SU-DHL-6 (cell line): ENCODE results near the gene TOR1AIP1.

Source experiments
- H2AFZ ChIP-seq: fragments of 200-600 bp; sonication (generic); 2 replicates; pipeline ENCODE4 v1.6.1; 2014; ENCODE audit warnings: low read depth, mild to moderate bottlenecking, moderate library complexity, mixed read lengths, antibody characterized with exemption, low read length; ENCODE audit not compliant: severe bottlenecking
- H3F3A ChIP-seq: fragments of 200-600 bp; shearing (Covaris generic); 2 replicates; pipeline ENCODE4 v1.6.0; 2016; ENCODE audit warnings: antibody characterized with exemption, mild to moderate bottlenecking; ENCODE audit not compliant: insufficient read depth
- H3K27ac ChIP-seq: fragments of 200-600 bp; sonication (generic); 2 replicates; pipeline ENCODE4 v1.5.1; 2016; ENCODE audit warnings: low read depth, mild to moderate bottlenecking, low read length, moderate library complexity, mixed read lengths
- H3K27me3 ChIP-seq: fragments of 200-600 bp; sonication (generic), shearing (Covaris generic); 2 replicates; pipeline ENCODE4 v1.6.0; 2014; ENCODE audit warnings: mild to moderate bottlenecking, low read length
- H3K36me3 ChIP-seq: fragments of 200-600 bp; sonication (generic); 2 replicates; pipeline ENCODE4 v1.6.1; 2014; ENCODE audit warnings: mild to moderate bottlenecking, low read length, mixed read lengths
- H3K4me2 ChIP-seq: fragments of 300-600, 200-600 bp; shearing (Covaris generic), sonication (generic); 2 replicates; pipeline ENCODE4 v1.6.0; 2014; ENCODE audit warnings: low read length, low read depth, mild to moderate bottlenecking; ENCODE audit not compliant: poor library complexity, severe bottlenecking
- H3K4me3 ChIP-seq: fragments of 200-600 bp; sonication (generic); 2 replicates; pipeline ENCODE4 v1.5.1; 2014; ENCODE audit warnings: antibody characterized with exemption, low read length, mild to moderate bottlenecking, mixed read lengths; ENCODE audit not compliant: insufficient read depth, poor library complexity, severe bottlenecking
- H3K79me2 ChIP-seq: fragments of 200-600 bp; sonication (generic); 2 replicates; pipeline ENCODE4 v1.6.1; 2014; ENCODE audit warnings: mild to moderate bottlenecking, low read length, moderate library complexity; ENCODE audit not compliant: insufficient read depth
- H3K9ac ChIP-seq: fragments of 200-600 bp; sonication (generic); 2 replicates; pipeline ENCODE4 v1.7.0; 2014; ENCODE audit warnings: mild to moderate bottlenecking, low read length
- H3K9me2 ChIP-seq: fragments of 200-600 bp; sonication (generic); replicated peaks from 2 replicates; pipeline ENCODE4 v1.6.1; 2014; ENCODE audit warnings: low read length; ENCODE audit not compliant: insufficient read depth
- H3K9me3 ChIP-seq: fragments of 200-600 bp; sonication (generic); 2 replicates; pipeline ENCODE4 v1.6.1; 2014; ENCODE audit warnings: low read length, mixed read lengths; ENCODE audit not compliant: insufficient read depth
- H4K20me1 ChIP-seq: fragments of 200-600 bp; sonication (generic); 2 replicates; pipeline ENCODE4 v1.6.1; 2014; ENCODE audit warnings: low read depth, mild to moderate bottlenecking, antibody characterized with exemption, low read length, moderate library complexity, mixed read lengths
- EZH2phosphoT487 ChIP-seq: fragments of 200-600 bp; sonication (generic), shearing (Covaris generic); conservative IDR thresholded peaks from 2 replicates; pipeline ENCODE4 v1.6.1; 2018; ENCODE audit warnings: mild to moderate bottlenecking, antibody characterized with exemption, low read length, moderate library complexity, mixed read lengths
- TF ChIP-seq, protein P1 (sequence below): fragments of 200-600 bp; sonication (generic); IDR thresholded peaks from one replicate; pipeline ENCODE4 v1.5.1; 2017; ENCODE audit warnings: antibody characterized with exemption, mild to moderate bottlenecking, low read length, moderate library complexity; ENCODE audit not compliant: insufficient read depth, poor library complexity, severe bottlenecking

The TOR1AIP1 gene

GRCh38 chr1:179923029-179923428, 40.9 kb downstream of the TOR1AIP1 start:
- H3K79me2 ChIP-seq: no peaks in the 10 kb centered on the region
- no peaks in the 10 kb centered on the region for H3K9me2 ChIP-seq
- H3K4me2 ChIP-seq: no peak overlapping the region
- TF ChIP-seq, protein P1, sequence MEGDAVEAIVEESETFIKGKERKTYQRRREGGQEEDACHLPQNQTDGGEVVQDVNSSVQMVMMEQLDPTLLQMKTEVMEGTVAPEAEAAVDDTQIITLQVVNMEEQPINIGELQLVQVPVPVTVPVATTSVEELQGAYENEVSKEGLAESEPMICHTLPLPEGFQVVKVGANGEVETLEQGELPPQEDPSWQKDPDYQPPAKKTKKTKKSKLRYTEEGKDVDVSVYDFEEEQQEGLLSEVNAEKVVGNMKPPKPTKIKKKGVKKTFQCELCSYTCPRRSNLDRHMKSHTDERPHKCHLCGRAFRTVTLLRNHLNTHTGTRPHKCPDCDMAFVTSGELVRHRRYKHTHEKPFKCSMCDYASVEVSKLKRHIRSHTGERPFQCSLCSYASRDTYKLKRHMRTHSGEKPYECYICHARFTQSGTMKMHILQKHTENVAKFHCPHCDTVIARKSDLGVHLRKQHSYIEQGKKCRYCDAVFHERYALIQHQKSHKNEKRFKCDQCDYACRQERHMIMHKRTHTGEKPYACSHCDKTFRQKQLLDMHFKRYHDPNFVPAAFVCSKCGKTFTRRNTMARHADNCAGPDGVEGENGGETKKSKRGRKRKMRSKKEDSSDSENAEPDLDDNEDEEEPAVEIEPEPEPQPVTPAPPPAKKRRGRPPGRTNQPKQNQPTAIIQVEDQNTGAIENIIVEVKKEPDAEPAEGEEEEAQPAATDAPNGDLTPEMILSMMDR: no peak
- no peak for TF ChIP-seq EZH2phosphoT487
- no peak overlapping the region for H2AFZ ChIP-seq
- H3K4me3 ChIP-seq: no peak overlapping the region
- H3K9me3 ChIP-seq: no peaks in the 10 kb centered on the region
- no peaks in the 10 kb centered on the region; the same call in 1 of the 2 replicates for H3K36me3 ChIP-seq
- H3F3A ChIP-seq: no peaks in the 10 kb centered on the region
- no peak overlapping the region for H3K9ac ChIP-seq
- no peak overlapping the region for H3K27ac ChIP-seq
- H4K20me1 ChIP-seq: no peaks in the 10 kb centered on the region
- no peaks in the 10 kb centered on the region for H3K27me3 ChIP-seq

GRCh38 chr1:179924268-179924667, 42.2 kb downstream of the TOR1AIP1 start:
- H3K27ac ChIP-seq: no peak overlapping the region
- no peak overlapping the region for H3K4me3 ChIP-seq
- no peaks in the 10 kb centered on the region for H3K9me2 ChIP-seq
- no peak overlapping the region for H3K9ac ChIP-seq
- no peaks in the 10 kb centered on the region for H3F3A ChIP-seq
- H3K4me2 ChIP-seq: no peak overlapping the region
- no peaks in the 10 kb centered on the region for H3K9me3 ChIP-seq
- no peaks in the 10 kb centered on the region for H3K27me3 ChIP-seq
- H3K36me3 ChIP-seq: no peaks in the 10 kb centered on the region
- H4K20me1 ChIP-seq: no peaks in the 10 kb centered on the region
- H3K79me2 ChIP-seq: no peaks in the 10 kb centered on the region
- TF ChIP-seq EZH2phosphoT487: no peak
- TF ChIP-seq, protein P1: no peak
- H2AFZ ChIP-seq: no peak overlapping the region

GRCh38 chr1:179925302-179925701, 43.2 kb downstream of the TOR1AIP1 start:
- no peak for TF ChIP-seq EZH2phosphoT487
- TF ChIP-seq, protein P1: no peak
- Histone ChIP-seq H3K79me2 (no peaks in the 10 kb centered on the region), H3K4me3 (no peak overlapping the region), H3K27me3 (no peaks in the 10 kb centered on the region), H3F3A (no peaks in the 10 kb centered on the region), H3K36me3 (no peaks in the 10 kb centered on the region), H4K20me1 (no peaks in the 10 kb centered on the region), H3K4me2 (no peak overlapping the region), H3K9ac (no peak overlapping the region), H3K27ac (no peak overlapping the region), H3K9me2 (no peaks in the 10 kb centered on the region), H3K9me3 (no peaks in the 10 kb centered on the region), H2AFZ (no peak overlapping the region)
